ENCODE data around the gene CASZ1.

Gene CASZ1

GRCh38 chr1:10659646-10660540 lies 136.6 kb downstream of the CASZ1 start:
- TF ChIP-seq, protein P1, sequence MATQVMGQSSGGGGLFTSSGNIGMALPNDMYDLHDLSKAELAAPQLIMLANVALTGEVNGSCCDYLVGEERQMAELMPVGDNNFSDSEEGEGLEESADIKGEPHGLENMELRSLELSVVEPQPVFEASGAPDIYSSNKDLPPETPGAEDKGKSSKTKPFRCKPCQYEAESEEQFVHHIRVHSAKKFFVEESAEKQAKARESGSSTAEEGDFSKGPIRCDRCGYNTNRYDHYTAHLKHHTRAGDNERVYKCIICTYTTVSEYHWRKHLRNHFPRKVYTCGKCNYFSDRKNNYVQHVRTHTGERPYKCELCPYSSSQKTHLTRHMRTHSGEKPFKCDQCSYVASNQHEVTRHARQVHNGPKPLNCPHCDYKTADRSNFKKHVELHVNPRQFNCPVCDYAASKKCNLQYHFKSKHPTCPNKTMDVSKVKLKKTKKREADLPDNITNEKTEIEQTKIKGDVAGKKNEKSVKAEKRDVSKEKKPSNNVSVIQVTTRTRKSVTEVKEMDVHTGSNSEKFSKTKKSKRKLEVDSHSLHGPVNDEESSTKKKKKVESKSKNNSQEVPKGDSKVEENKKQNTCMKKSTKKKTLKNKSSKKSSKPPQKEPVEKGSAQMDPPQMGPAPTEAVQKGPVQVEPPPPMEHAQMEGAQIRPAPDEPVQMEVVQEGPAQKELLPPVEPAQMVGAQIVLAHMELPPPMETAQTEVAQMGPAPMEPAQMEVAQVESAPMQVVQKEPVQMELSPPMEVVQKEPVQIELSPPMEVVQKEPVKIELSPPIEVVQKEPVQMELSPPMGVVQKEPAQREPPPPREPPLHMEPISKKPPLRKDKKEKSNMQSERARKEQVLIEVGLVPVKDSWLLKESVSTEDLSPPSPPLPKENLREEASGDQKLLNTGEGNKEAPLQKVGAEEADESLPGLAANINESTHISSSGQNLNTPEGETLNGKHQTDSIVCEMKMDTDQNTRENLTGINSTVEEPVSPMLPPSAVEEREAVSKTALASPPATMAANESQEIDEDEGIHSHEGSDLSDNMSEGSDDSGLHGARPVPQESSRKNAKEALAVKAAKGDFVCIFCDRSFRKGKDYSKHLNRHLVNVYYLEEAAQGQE (IDR thresholded peaks at IDR 0.05; ENCODE audit: low read depth) = no peak
- no peak for TF ChIP-seq CREB1 (IDR thresholded peaks at IDR 0.05; ENCODE audit: low read depth)
- no peak for TF ChIP-seq ZBTB7A (IDR thresholded peaks at IDR 0.05; ENCODE audit: low read depth)
- TF ChIP-seq TCF12 (IDR thresholded peaks at IDR 0.05; ENCODE audit: low read depth) = no peak

DNA sequence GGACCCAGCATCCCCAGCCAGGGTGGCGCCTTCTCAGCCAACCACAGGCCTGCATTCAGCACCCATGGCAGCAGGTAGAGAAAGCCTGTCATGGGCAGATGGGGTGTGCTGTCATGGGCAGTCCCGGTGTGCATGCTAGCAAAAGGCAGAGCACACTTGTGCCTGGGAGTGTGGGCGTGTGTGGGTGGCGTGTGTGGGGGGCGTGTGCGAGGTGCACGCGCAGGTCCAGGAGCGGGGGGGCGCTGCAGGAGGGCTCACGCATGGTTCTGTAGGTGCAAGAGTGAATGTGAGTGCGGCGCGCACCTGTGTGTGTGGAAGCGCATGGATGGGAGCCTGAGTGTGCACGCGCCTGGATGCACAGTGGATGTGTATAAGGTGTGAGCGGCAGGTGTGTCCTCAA lies 137.2 kb downstream of the CASZ1 start:
- no peak for TF ChIP-seq FOXM1 (IDR thresholded peaks at IDR 0.05; ENCODE audit: borderline replicate concordance, low read depth)
- no peak for TF ChIP-seq TAF1 (IDR thresholded peaks at IDR 0.05; ENCODE audit: low read depth)
- no peak for TF ChIP-seq NFIC (IDR thresholded peaks at IDR 0.05)

- no peak for TF ChIP-seq ZBTB7A (IDR thresholded peaks at IDR 0.05; ENCODE audit: low read depth)
- no peak for TF ChIP-seq TCF12 (IDR thresholded peaks at IDR 0.05; ENCODE audit: low read depth)
- TF ChIP-seq YY1 (IDR thresholded peaks at IDR 0.05; ENCODE audit: low read depth) = no peak
- TF ChIP-seq FOXM1 (IDR thresholded peaks at IDR 0.05; ENCODE audit: borderline replicate concordance, low read depth) = no peak
- no peak for TF ChIP-seq RAD21 (IDR thresholded peaks at IDR 0.05; ENCODE audit: low read depth)
These were observed 137.9 kb downstream of the CASZ1 start for GRCh38 chr1:10658396-10659066.

DNA sequence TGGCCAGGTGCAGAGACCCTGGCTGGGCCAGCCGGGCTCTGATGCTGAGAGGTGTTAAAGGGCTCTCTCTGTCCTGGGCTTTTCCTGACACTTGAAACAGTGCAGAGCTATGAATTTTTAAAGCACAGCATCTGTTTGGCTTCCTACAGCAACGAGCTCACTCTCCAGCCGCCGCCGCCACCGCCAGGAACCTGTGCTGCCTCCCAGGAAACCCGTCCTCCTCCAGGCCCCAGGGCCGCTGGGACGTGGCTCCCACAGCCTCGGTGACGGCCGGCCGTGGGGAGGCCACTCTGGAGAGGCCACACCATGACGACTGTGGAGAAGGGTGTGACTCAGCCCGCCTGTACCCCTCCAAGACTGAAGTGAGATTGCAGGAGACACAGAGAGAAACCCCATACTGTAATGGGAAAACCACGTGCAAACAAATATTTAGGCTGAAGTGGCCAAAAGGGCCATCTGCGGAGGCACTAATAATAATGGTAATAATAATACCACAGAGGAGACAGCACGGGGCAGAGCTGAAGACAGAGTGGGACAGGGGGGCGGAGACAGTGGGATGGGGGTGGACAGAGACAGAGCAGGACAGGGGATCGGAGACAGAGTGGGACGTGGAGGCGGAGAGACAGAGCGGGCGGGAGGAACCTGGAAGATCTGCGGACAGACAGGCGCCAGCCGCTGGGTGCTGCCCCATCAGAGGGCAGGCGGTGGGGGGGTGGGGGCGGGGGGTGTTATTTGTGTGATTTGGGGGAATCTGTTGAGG lies 139.2 kb downstream of the CASZ1 start:
- TF ChIP-seq, protein P1 (IDR thresholded peaks at IDR 0.05; ENCODE audit: low read depth) = no peak
- no peak for TF ChIP-seq EP300 (IDR thresholded peaks at IDR 0.05; ENCODE audit: borderline replicate concordance)
- no peak for TF ChIP-seq NFIC (IDR thresholded peaks at IDR 0.05)
- TF ChIP-seq ZBTB7A (IDR thresholded peaks at IDR 0.05; ENCODE audit: low read depth) = no peak
- TF ChIP-seq YY1 (IDR thresholded peaks at IDR 0.05; ENCODE audit: low read depth) = no peak
- no peak for TF ChIP-seq RAD21 (IDR thresholded peaks at IDR 0.05; ENCODE audit: low read depth)
- TF ChIP-seq CREB1 (IDR thresholded peaks at IDR 0.05; ENCODE audit: low read depth) = no peak
- TF ChIP-seq, protein P2, sequence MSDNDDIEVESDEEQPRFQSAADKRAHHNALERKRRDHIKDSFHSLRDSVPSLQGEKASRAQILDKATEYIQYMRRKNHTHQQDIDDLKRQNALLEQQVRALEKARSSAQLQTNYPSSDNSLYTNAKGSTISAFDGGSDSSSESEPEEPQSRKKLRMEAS (IDR thresholded peaks at IDR 0.05) = no peak
- no peak for TF ChIP-seq CEBPB (IDR thresholded peaks at IDR 0.05)
- no peak for TF ChIP-seq TAF1 (IDR thresholded peaks at IDR 0.05; ENCODE audit: low read depth)
- TF ChIP-seq USF1 (IDR thresholded peaks at IDR 0.05) = no peak
- no peak for TF ChIP-seq FOXM1 (IDR thresholded peaks at IDR 0.05; ENCODE audit: borderline replicate concordance, low read depth)
- no peak for TF ChIP-seq EGR1 (IDR thresholded peaks at IDR 0.05)

DNA sequence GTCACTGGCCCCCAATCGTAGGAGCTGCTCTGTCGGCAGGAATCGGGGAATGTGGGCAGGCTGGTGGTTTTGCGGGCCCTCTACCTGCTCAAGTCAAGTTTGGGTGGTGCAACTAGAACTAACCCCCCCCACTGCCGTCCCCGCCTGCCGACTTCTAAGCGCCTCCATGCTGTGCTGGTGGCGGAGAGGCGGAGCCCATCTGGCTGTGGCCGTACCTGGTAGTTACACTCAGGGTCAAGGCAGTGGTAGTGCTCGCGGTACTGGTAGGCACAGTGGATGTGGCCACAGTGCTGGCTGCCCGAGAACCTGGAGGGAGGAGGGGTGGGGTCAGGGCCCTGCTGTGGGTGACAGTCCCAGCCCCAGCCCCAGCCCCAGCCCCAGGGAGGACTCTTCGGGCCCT lies 140.0 kb downstream of the CASZ1 start:
- TF ChIP-seq CEBPB (IDR thresholded peaks at IDR 0.05) = no peak
- TF ChIP-seq TCF12 (IDR thresholded peaks at IDR 0.05; ENCODE audit: low read depth) = no peak
- no peak for TF ChIP-seq RAD21 (IDR thresholded peaks at IDR 0.05; ENCODE audit: low read depth)
- no peak for TF ChIP-seq TAF1 (IDR thresholded peaks at IDR 0.05; ENCODE audit: low read depth)
- no peak for TF ChIP-seq EGR1 (IDR thresholded peaks at IDR 0.05)
- TF ChIP-seq USF1 (IDR thresholded peaks at IDR 0.05) = no peak
- TF ChIP-seq EP300 (IDR thresholded peaks at IDR 0.05; ENCODE audit: borderline replicate concordance) = no peak
- TF ChIP-seq FOXM1 (IDR thresholded peaks at IDR 0.05; ENCODE audit: borderline replicate concordance, low read depth) = no peak
- TF ChIP-seq NFIC (IDR thresholded peaks at IDR 0.05) = no peak
- TF ChIP-seq, protein P1 (IDR thresholded peaks at IDR 0.05; ENCODE audit: low read depth) = no peak
- TF ChIP-seq, protein P2 (IDR thresholded peaks at IDR 0.05) = no peak
- TF ChIP-seq CREB1 (IDR thresholded peaks at IDR 0.05; ENCODE audit: low read depth) = no peak
- TF ChIP-seq TEAD4 (IDR thresholded peaks at IDR 0.05) = no peak

All from Ishikawa (cell line).